ENCODE data around the gene FGF11. TPM values are rescaled to one million over a fixed set of nuclear protein-coding genes. Genes with fewer than 3 reads are reported as not detected.

The FGF11 gene
- total and polyA plus RNA-seq, 2 of the 13 experiments (the other 11 are each of a cell fraction or from before 2014, with no cell fraction given): 0.20 to 7.6 TPM

GRCh38 chr17:7474767-7475166 is 35.5 kb downstream of the FGF11 start (continued):
- peak; percentile 84; the same call in 1 of the 2 replicates for TF ChIP-seq ZNF362 (CRISPR knock-in tag; IDR thresholded peaks at IDR 0.05; ENCODE audit: borderline replicate concordance)
- TF ChIP-seq TARDBP (CRISPR knock-in tag; IDR thresholded peaks at IDR 0.05): 0 out of 2 replicates have a peak, but pooled peaks have one; percentile 27
- 0 out of 2 replicates have a peak, but pooled peaks have one; percentile 15 for TF ChIP-seq ZNF414 (CRISPR knock-in tag; IDR thresholded peaks at IDR 0.05)

GRCh38 chr17:7475764-7476422 is 36.6 kb downstream of the FGF11 start:
- intact Hi-C loops (cut with micrococcal nuclease; ENCODE audit: unreplicated experiment): no loop called here
- 41% methylated on average over 11 of the region's 15 CpGs for WGBS (ENCODE audit: low lambda C conversion rate)
- POLR2A ChIA-PET: interaction anchor here (1.0 to 5.3 kb wide), 5 partner anchors 10 to 440 kb away, joined by 3 to 30 read pairs (median 15); partner anchors contain the start of genes CHRNB1, POLR2A, SLC16A13 and TMEM256
- TF ChIP-seq ZKSCAN5 (CRISPR knock-in tag; IDR thresholded peaks at IDR 0.05) (no peak), ARID5B (CRISPR knock-in tag; IDR thresholded peaks at IDR 0.05) (peak; percentile 21; the same call in 1 of the 2 replicates), ZNF24 (IDR thresholded peaks at IDR 0.05) (no peak), HOXA3 (CRISPR knock-in tag; IDR thresholded peaks at IDR 0.05) (peak; percentile 12; the same call in 1 of the 2 replicates), HOXA9 (CRISPR knock-in tag; IDR thresholded peaks at IDR 0.05; ENCODE audit: borderline replicate concordance) (no peak), ZBTB33 (CRISPR knock-in tag; IDR thresholded peaks at IDR 0.05) (peak; percentile 66; the same call in 1 of the 2 replicates), ZMYM4 (CRISPR knock-in tag; IDR thresholded peaks at IDR 0.05) (no peak), ZNF143 (CRISPR knock-in tag; IDR thresholded peaks at IDR 0.05) (no peak), MIER3 (CRISPR knock-in tag; IDR thresholded peaks at IDR 0.05; ENCODE audit: borderline replicate concordance) (no peak), PRMT3 (CRISPR knock-in tag; IDR thresholded peaks at IDR 0.05; ENCODE audit: borderline replicate concordance, low read depth) (no peak), TEAD2 (CRISPR knock-in tag; IDR thresholded peaks at IDR 0.05) (no peak)

More at GRCh38 chr17:7475764-7476422, 36.6 kb downstream of the FGF11 start:
- peak; percentile 9; the same call in 2 of the 3 replicates for ATAC-seq
- Histone ChIP-seq H3K27me3 (ENCODE audit: control insufficient read depth in 1 of 2, insufficient read depth in 2 of 2, low read length in 2 of 2) (no peaks in the 10 kb centered on the region; a peak in 1 of 5 replicates), H4K20me1 (ENCODE audit: insufficient read depth, low read length) (peaks cover 30% of the 10 kb centered on the region), H3K4me1 (ENCODE audit: insufficient read depth, low read length) (peaks cover 61% of the 10 kb centered on the region), H3K79me2 (ENCODE audit: insufficient read depth, low read length) (peaks cover 58% of the 10 kb centered on the region), H2AFZ (ENCODE audit: low read length) (no peak overlapping the region), H3K9ac (ENCODE audit: insufficient read depth, low read depth, low read length) (0 out of 2 replicates have a peak overlapping the region, but pooled peaks have one; percentile 10), H3K27ac (ENCODE audit: extremely low read length, insufficient read depth, low read length) (peak overlapping the region; percentile 75), H3K4me3 (replicated peaks in 1 of 3; ENCODE audit: insufficient read depth in 1 of 3, low read depth in 2 of 3, low read length in 3 of 3) (no peak overlapping the region), H3K9me3 (ENCODE audit: low read length) (no peaks in the 10 kb centered on the region), H3K4me2 (ENCODE audit: low read depth, low read length) (peak overlapping the region; percentile 48), H3K36me3 (replicated peaks in 1 of 2; ENCODE audit: control insufficient read depth in 1 of 2, insufficient read depth in 2 of 2, low read length in 2 of 2) (no peaks in the 10 kb centered on the region)
- FAIRE-seq: peak; percentile 73
- no TSS peak for BruUV-seq (replicated peaks)
- no peak for DNase-seq (ENCODE audit: low spot score)
- CTCF ChIA-PET (ENCODE audit: low intra/inter-chr PET ratio, low total read pairs): no interaction called here
- in situ Hi-C loops (cut with HindIII; ENCODE audit: extremely low pct_ligation_motif_present, low pct_unique_long_range_greater_than_20kb): loop anchor here (5.0 kb wide), 1 partner anchor 39 kb away; the partner anchor contains the start of genes FGF11 and TMEM102

All from HepG2 (cell line).